Loucy (cell line): Measurements from ENCODE around the gene PFKFB2.

ENCODE experiments used
- H2AFZ ChIP-seq: fragments of 200-600 bp; sonication (generic); 2 replicates; pipeline ENCODE4 v1.6.0; 2016; ENCODE audit warnings: antibody characterized with exemption, mild to moderate bottlenecking, low read length, moderate library complexity
- H3F3A ChIP-seq: fragments of 200-600 bp; 2 replicates; pipeline ENCODE4 v1.6.0; 2016; ENCODE audit warnings: antibody characterized with exemption, low read depth, mild to moderate bottlenecking
- H3K27me3 ChIP-seq: fragments of 200-600 bp; sonication (generic); 2 replicates; pipeline ENCODE4 v1.6.1; 2014; ENCODE audit warnings: low read length, mild to moderate bottlenecking; ENCODE audit not compliant: insufficient read depth, poor library complexity, severe bottlenecking
- H3K36me3 ChIP-seq: fragments of 200-600 bp; sonication (generic); 2 replicates; pipeline ENCODE4 v1.6.1; 2016; ENCODE audit warnings: low read length; ENCODE audit not compliant: insufficient read depth
- H3K4me1 ChIP-seq: fragments of 200-600 bp; sonication (generic); 2 replicates; pipeline ENCODE4 v1.5.1; 2014; ENCODE audit warnings: low read length, mild to moderate bottlenecking; ENCODE audit not compliant: insufficient read depth, poor library complexity, severe bottlenecking
- H3K4me2 ChIP-seq: fragments of 200-600 bp; sonication (generic); 2 replicates; pipeline ENCODE4 v1.6.0; 2014; ENCODE audit warnings: antibody characterized with exemption, low read length, low read depth, mild to moderate bottlenecking; ENCODE audit not compliant: poor library complexity, severe bottlenecking
- H3K4me3 ChIP-seq: fragments of 200-600 bp; sonication (generic); 2 replicates; pipeline ENCODE4 v1.5.1; 2014; ENCODE audit warnings: low read length, mild to moderate bottlenecking, mixed read lengths; ENCODE audit not compliant: poor library complexity, severe bottlenecking
- H3K79me2 ChIP-seq: fragments of 200-600 bp; sonication (generic); 2 replicates; pipeline ENCODE4 v1.6.1; 2014; ENCODE audit warnings: low read length; ENCODE audit not compliant: insufficient read depth
- H3K9ac ChIP-seq: fragments of 200-600 bp; sonication (generic); 2 replicates; pipeline ENCODE4 v1.6.0; 2014; ENCODE audit warnings: mild to moderate bottlenecking, low read depth, low read length, moderate library complexity; ENCODE audit not compliant: poor library complexity, severe bottlenecking
- H3K9me2 ChIP-seq: fragments of 200-600 bp; sonication (generic); replicated peaks from 2 replicates; pipeline ENCODE4 v1.6.1; 2016; ENCODE audit warnings: low read depth, low read length, mixed read lengths
- H3K9me3 ChIP-seq: fragments of 200-600 bp; sonication (generic); 2 replicates; pipeline ENCODE4 v1.6.1; 2014; ENCODE audit warnings: mild to moderate bottlenecking, antibody characterized with exemption, low read length, low read depth; ENCODE audit not compliant: insufficient read depth
- H4K20me1 ChIP-seq: fragments of 200-600 bp; sonication (generic); 2 replicates; pipeline ENCODE4 v1.6.0; 2014; ENCODE audit warnings: antibody characterized with exemption, low read length, mild to moderate bottlenecking; ENCODE audit not compliant: insufficient read depth, poor library complexity, severe bottlenecking
- EZH2phosphoT487 ChIP-seq: fragments of 200-600 bp; IDR thresholded peaks from 2 replicates; pipeline ENCODE4 v1.6.1; 2018; ENCODE audit warnings: antibody characterized with exemption, mild to moderate bottlenecking, moderate library complexity, borderline replicate concordance
- TF ChIP-seq, protein P1 (sequence below): fragments of 200-600 bp; sonication (generic); conservative IDR thresholded peaks from 2 replicates; pipeline ENCODE4 v1.5.1; 2014; ENCODE audit warnings: mild to moderate bottlenecking, antibody characterized with exemption, low read length

Gene PFKFB2

DNA sequence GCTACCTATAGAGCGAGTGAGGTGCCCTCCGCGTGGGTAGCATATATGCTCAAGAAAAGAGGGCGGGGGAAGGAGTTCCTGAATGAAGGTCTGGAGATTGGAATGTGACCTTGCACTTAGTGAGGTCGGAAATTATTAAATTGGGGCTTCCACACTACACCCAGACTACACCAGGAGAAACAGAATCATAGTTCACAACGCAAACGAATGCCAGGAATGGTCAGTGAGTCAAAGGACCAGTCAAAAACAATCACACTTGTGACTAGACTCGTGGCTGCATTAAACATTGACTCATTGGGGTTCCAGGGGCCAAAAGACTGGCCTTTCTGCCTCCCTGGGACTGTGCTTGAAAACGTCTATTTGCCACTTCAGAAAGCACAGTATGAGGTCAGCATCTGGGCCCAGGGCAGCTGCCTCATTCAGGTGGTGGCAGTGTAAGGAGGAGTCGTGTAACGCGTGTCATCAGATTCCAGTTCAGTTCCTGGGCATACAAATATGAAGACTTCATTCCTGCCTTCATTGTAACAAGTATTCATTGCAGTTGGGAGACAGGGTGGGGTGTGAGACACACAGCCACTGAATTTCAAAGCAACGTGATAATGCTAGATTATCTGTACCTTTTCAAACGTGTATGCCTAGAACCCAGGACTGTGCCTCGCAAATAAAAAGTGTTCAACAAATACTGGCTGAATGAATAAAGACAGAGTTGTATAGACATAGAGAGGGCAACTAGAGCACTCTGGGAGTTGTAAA, 1.7 kb upstream of the PFKFB2 start, which contains the start of gene YOD1:
YOD1 (minus strand) TSS at position 18 of the 753 bp plus-strand sequence. CDS start 178 bp downstream, outside the sequence.
- no peaks in the 10 kb centered on the region for H3K27me3 ChIP-seq
- TF ChIP-seq EZH2phosphoT487: no peak
- TF ChIP-seq, protein P1, sequence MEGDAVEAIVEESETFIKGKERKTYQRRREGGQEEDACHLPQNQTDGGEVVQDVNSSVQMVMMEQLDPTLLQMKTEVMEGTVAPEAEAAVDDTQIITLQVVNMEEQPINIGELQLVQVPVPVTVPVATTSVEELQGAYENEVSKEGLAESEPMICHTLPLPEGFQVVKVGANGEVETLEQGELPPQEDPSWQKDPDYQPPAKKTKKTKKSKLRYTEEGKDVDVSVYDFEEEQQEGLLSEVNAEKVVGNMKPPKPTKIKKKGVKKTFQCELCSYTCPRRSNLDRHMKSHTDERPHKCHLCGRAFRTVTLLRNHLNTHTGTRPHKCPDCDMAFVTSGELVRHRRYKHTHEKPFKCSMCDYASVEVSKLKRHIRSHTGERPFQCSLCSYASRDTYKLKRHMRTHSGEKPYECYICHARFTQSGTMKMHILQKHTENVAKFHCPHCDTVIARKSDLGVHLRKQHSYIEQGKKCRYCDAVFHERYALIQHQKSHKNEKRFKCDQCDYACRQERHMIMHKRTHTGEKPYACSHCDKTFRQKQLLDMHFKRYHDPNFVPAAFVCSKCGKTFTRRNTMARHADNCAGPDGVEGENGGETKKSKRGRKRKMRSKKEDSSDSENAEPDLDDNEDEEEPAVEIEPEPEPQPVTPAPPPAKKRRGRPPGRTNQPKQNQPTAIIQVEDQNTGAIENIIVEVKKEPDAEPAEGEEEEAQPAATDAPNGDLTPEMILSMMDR: no peak
- H3K9me3 ChIP-seq: no peaks in the 10 kb centered on the region
- H3K9ac ChIP-seq: peak within 1 kb of the TSS; percentile 77
- H3F3A ChIP-seq: no peaks in the 10 kb centered on the region
- peak within 1 kb of the TSS; percentile 68 for H3K4me2 ChIP-seq
- H4K20me1 ChIP-seq: peaks cover 10% of the 10 kb centered on the region
- H3K79me2 ChIP-seq: peaks cover 33% of the 10 kb centered on the region
- peaks cover 4% of the 10 kb centered on the region for H3K4me1 ChIP-seq
- H3K9me2 ChIP-seq: no peaks in the 10 kb centered on the region
- peak within 1 kb of the TSS; percentile 97 for H2AFZ ChIP-seq
- H3K4me3 ChIP-seq: peak within 1 kb of the TSS; percentile 79
- H3K36me3 ChIP-seq: no peaks in the 10 kb centered on the region

DNA sequence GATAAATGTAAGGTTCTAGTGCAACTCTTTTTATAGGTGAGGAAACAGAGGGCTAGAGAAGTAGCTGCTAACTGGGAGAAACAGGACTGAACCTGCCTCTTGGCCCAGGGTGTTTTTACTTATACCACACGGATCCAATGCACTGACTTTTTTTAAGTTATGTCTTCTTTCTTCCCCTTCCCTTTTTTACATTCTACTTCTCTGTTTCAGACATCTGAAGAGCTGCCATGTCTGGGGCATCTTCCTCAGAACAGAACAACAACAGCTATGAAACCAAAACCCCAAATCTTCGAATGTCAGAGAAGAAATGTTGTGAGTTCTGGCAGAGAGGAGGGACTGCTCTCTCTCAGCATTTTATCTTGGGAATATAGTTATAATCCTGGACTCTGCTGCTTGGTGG, 1.4 kb downstream of the PFKFB2 start:
- Histone ChIP-seq H2AFZ (no peak overlapping the region), H3F3A (no peaks in the 10 kb centered on the region), H3K9ac (no peak overlapping the region), H3K4me3 (no peak overlapping the region), H3K9me3 (no peaks in the 10 kb centered on the region), H3K9me2 (no peaks in the 10 kb centered on the region), H3K27me3 (no peaks in the 10 kb centered on the region), H3K4me2 (no peak overlapping the region), H4K20me1 (peaks cover 2% of the 10 kb centered on the region), H3K79me2 (peaks cover 10% of the 10 kb centered on the region), H3K36me3 (no peaks in the 10 kb centered on the region), H3K4me1 (peaks cover 4% of the 10 kb centered on the region)
- no peak for TF ChIP-seq EZH2phosphoT487
- TF ChIP-seq, protein P1: no peak

DNA sequence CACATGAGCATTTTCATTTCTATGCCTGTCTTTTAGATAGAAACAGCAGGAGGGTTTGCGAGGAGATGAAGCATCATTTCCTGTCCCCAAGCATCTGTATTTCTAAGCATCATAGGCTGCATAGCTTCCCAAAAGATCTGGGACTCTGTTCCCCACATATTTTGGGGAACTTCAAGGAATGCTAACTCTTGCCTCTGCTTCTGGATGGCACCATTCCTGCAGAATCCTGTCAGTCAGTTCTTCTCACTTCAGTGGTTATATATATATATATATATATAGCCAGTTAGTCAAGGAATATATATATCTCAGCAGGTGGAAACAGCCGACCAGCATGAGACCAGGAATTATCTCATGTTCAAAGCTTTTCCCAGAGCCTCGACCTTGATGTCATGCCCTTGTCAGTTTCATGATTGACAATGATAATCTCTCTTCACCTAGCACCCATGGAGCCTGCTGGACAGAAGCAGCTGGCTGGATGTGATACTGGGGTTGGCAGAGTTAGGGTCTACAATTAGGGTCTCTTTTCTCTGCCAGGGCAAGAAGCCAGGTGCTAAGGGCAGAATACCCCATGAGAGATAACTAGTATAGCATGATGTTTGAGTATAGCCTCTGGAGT, 2.4 kb downstream of the PFKFB2 start:
- no peak overlapping the region for H3K4me3 ChIP-seq
- no peak for TF ChIP-seq EZH2phosphoT487
- TF ChIP-seq, protein P1: no peak

More for the DNA sequence above, 2.4 kb downstream of the PFKFB2 start:
- H3F3A ChIP-seq: no peaks in the 10 kb centered on the region
- no peak overlapping the region for H2AFZ ChIP-seq
- H3K9ac ChIP-seq: no peak overlapping the region
- no peaks in the 10 kb centered on the region for H3K27me3 ChIP-seq
- peaks cover 4% of the 10 kb centered on the region for H3K4me1 ChIP-seq
- H3K4me2 ChIP-seq: no peak overlapping the region
- H3K9me3 ChIP-seq: no peaks in the 10 kb centered on the region
- no peaks in the 10 kb centered on the region for H3K36me3 ChIP-seq
- H3K9me2 ChIP-seq: no peaks in the 10 kb centered on the region
- no peaks in the 10 kb centered on the region for H4K20me1 ChIP-seq
- H3K79me2 ChIP-seq: peaks cover 2% of the 10 kb centered on the region; the same call in 1 of the 2 replicates
